Astrocyte (in vitro differentiated cells and primary cell): ENCODE measurements around the gene RAE1. TPM values are rescaled to one million over a fixed set of nuclear protein-coding genes. Genes with fewer than 3 reads are reported as not detected.
A peak's percentile ranks its signal among the peaks of the same experiment; 100 is the strongest.

Experiments
- DNase-seq: peaks from one replicate; pipeline ENCODE4 v3.0.0-alpha.2; 2010; ENCODE audit warnings: low read depth
- FAIRE-seq: peaks from 2 replicates; lab custom pipeline; 2011; peaks lifted over from hg19 to GRCh38; lab: Jason Lieb, UNC
- H2AFZ ChIP-seq: 2 replicates; pipeline ENCODE4 v1.6.0; 2012; ENCODE audit warnings: low read depth, low read length, inconsistent platforms
- H3K27ac ChIP-seq: 2 replicates; pipeline ENCODE4 v1.5.1; 2011; ENCODE audit warnings: low read depth, low read length, inconsistent platforms
- H3K27me3 ChIP-seq: 2 replicates; pipeline ENCODE4 v1.6.0; 2011; ENCODE audit warnings: low read length, inconsistent platforms; ENCODE audit not compliant: insufficient read depth
- H3K36me3 ChIP-seq: 2 replicates; pipeline ENCODE4 v1.5.1; 2011; ENCODE audit warnings: low read length, inconsistent platforms; ENCODE audit not compliant: insufficient read depth
- H3K4me1 ChIP-seq: 2 replicates; pipeline ENCODE4 v1.5.1; 2011; ENCODE audit warnings: low read length, inconsistent platforms; ENCODE audit not compliant: insufficient read depth
- H3K4me2 ChIP-seq: 2 replicates; pipeline ENCODE4 v1.6.0; 2012; ENCODE audit warnings: low read length, inconsistent platforms
- H3K4me3 ChIP-seq: 2 replicates; pipeline ENCODE4 v1.5.1; 2011; ENCODE audit warnings: low read depth, mild to moderate bottlenecking, low read length, inconsistent platforms; ENCODE audit not compliant: insufficient read depth
- H3K79me2 ChIP-seq: 2 replicates; pipeline ENCODE4 v1.6.0; 2012; ENCODE audit warnings: mild to moderate bottlenecking, low read length, inconsistent platforms; ENCODE audit not compliant: insufficient read depth
- H3K9ac ChIP-seq: 2 replicates; pipeline ENCODE4 v1.6.0; 2012; ENCODE audit warnings: mild to moderate bottlenecking, low read length, inconsistent platforms
- H3K9me3 ChIP-seq: 2 replicates; pipeline ENCODE4 v1.5.1; 2012; ENCODE audit warnings: low read depth, mild to moderate bottlenecking, low read length, inconsistent platforms; ENCODE audit not compliant: insufficient read depth
- H4K20me1 ChIP-seq: 2 replicates; pipeline ENCODE4 v1.6.0; 2012; ENCODE audit warnings: low read length, inconsistent platforms; ENCODE audit not compliant: insufficient read depth
- H3K27ac Mint-ChIP-seq: one replicate; pipeline ENCODE4 v1.8.0; 2021; ENCODE audit warnings: mild to moderate bottlenecking, mixed read lengths; ENCODE audit not compliant: unreplicated experiment
- H3K27me3 Mint-ChIP-seq: one replicate; pipeline ENCODE4 v1.8.0; 2021; ENCODE audit warnings: low read depth, mixed read lengths; ENCODE audit not compliant: unreplicated experiment
- H3K36me3 Mint-ChIP-seq: one replicate; pipeline ENCODE4 v1.8.0; 2021; ENCODE audit warnings: low read depth, mixed read lengths; ENCODE audit not compliant: unreplicated experiment
- H3K4me1 Mint-ChIP-seq: one replicate; pipeline ENCODE4 v1.8.0; 2021; ENCODE audit warnings: low read depth, mixed read lengths; ENCODE audit not compliant: unreplicated experiment
- H3K4me3 Mint-ChIP-seq: one replicate; pipeline ENCODE4 v1.8.0; 2021; ENCODE audit warnings: mild to moderate bottlenecking, moderate library complexity, mixed read lengths; ENCODE audit not compliant: unreplicated experiment
- H3K9me3 Mint-ChIP-seq: one replicate; pipeline ENCODE4 v1.8.0; 2021; ENCODE audit warnings: mild to moderate bottlenecking, mixed read lengths; ENCODE audit not compliant: unreplicated experiment
- EZH2 ChIP-seq: IDR thresholded peaks from 2 replicates; pipeline ENCODE4 v1.6.1; 2012; ENCODE audit warnings: mild to moderate bottlenecking, low read length, inconsistent platforms; ENCODE audit not compliant: insufficient read depth
- total RNA-seq: library from RNA; stranded (reverse); gene quantifications from 2 replicates; pipeline ENCODE4 v1.2.1, GENCODE V29; 2021
- TF ChIP-seq, protein P1 (sequence below): IDR thresholded peaks from 2 replicates; pipeline ENCODE4 v1.5.1; 2011; ENCODE audit warnings: low read depth, mild to moderate bottlenecking, inconsistent platforms, low read length, moderate library complexity; ENCODE audit not compliant: insufficient read depth

Gene RAE1
- total RNA-seq, 1 donor from 2014 or later, result 31.1 TPM

DNA sequence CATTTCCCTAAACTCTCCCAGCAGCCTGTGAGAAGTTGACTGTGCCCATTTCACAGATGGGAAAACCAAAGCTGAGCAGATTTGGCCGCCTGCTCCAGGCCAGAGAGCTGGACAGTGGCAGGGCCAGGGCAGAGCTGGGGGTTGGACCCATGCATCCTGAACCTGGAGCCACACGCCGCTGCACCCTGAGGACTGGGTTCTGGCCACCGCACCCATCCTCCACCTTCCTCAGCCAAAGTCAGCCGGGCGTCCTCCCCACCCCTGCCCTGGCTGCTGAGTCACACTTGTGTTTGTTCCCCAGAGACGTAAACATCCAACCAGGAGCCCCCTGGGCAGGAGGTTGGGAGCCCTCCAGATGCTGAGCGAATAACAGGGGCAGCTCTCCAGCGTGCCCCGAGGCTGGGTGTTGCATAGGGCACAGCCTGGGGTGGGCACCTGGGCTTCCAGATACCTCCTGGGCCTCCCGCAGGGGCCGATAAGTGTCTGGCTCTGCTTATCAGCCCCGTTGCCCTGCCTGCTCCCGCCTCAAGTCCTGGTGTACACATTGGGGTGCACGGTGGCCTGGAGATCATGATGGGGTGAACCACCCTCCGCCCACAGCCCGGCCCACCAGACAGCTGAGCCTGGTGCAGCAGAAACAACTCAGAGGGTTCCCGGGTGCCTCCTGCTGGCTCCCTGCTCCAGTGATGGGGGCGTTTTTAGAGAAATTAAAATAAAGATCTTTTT lies 64.0 kb downstream of the RAE1 start:
- Mint-ChIP-seq H3K36me3 (no peaks in the 10 kb centered on the region), H3K4me3 (no peak overlapping the region), H3K27me3 (peaks cover 15% of the 10 kb centered on the region), H3K27ac (no peak overlapping the region), H3K9me3 (no peaks in the 10 kb centered on the region), H3K4me1 (peaks cover 4% of the 10 kb centered on the region)
- Histone ChIP-seq H3K79me2 (no peaks in the 10 kb centered on the region), H3K27ac (no peak overlapping the region), H3K9me3 (no peaks in the 10 kb centered on the region), H3K4me1 (peaks cover 4% of the 10 kb centered on the region), H3K4me2 (no peak overlapping the region), H3K4me3 (no peak overlapping the region), H2AFZ (no peak overlapping the region), H3K36me3 (no peaks in the 10 kb centered on the region), H4K20me1 (no peaks in the 10 kb centered on the region), H3K9ac (no peak overlapping the region), H3K27me3 (peaks cover 3% of the 10 kb centered on the region)
- no peak for TF ChIP-seq EZH2
- TF ChIP-seq, protein P1, sequence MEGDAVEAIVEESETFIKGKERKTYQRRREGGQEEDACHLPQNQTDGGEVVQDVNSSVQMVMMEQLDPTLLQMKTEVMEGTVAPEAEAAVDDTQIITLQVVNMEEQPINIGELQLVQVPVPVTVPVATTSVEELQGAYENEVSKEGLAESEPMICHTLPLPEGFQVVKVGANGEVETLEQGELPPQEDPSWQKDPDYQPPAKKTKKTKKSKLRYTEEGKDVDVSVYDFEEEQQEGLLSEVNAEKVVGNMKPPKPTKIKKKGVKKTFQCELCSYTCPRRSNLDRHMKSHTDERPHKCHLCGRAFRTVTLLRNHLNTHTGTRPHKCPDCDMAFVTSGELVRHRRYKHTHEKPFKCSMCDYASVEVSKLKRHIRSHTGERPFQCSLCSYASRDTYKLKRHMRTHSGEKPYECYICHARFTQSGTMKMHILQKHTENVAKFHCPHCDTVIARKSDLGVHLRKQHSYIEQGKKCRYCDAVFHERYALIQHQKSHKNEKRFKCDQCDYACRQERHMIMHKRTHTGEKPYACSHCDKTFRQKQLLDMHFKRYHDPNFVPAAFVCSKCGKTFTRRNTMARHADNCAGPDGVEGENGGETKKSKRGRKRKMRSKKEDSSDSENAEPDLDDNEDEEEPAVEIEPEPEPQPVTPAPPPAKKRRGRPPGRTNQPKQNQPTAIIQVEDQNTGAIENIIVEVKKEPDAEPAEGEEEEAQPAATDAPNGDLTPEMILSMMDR, result no peak
- FAIRE-seq (no peak), DNase-seq (no peak)

DNA sequence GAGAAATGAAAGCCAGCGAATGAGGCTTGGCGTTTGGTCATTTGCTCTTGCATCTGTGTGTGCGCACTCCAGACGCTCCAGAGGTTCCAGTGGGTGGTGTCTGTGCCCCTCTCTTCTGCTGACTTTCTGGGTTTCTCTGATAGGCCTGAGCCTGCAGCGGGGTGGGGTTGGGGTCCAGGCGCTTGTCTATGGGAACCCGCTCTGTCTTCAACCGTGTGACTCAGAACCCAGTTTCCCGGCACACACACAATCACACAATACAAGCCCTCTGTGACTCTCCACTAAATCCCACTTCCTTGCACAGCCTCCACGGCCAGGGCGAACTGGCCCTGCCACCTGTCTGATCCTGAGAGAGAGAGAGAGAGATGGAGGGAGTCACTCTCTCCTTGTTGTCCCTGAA lies 64.7 kb downstream of the RAE1 start:
- H3K4me1 ChIP-seq, result peaks cover 4% of the 10 kb centered on the region
- DNase-seq (no peak), FAIRE-seq (no peak)
- Mint-ChIP-seq H3K9me3 (no peaks in the 10 kb centered on the region), H3K36me3 (no peaks in the 10 kb centered on the region), H3K4me3 (peak overlapping the region; percentile 27), H3K27me3 (peaks cover 15% of the 10 kb centered on the region), H3K27ac (no peak overlapping the region), H3K4me1 (peaks cover 4% of the 10 kb centered on the region)
- no peak overlapping the region for H2AFZ ChIP-seq
- H3K27me3 ChIP-seq, result peaks cover 7% of the 10 kb centered on the region
- TF ChIP-seq, protein P1, result no peak
- TF ChIP-seq EZH2, result no peak
- no peaks in the 10 kb centered on the region for H4K20me1 ChIP-seq
- H3K9me3 ChIP-seq, result no peaks in the 10 kb centered on the region
- no peak overlapping the region for H3K4me2 ChIP-seq
- H3K27ac ChIP-seq, result no peak overlapping the region
- no peak overlapping the region for H3K4me3 ChIP-seq
- H3K36me3 ChIP-seq, result no peaks in the 10 kb centered on the region
- no peak overlapping the region for H3K9ac ChIP-seq
- no peaks in the 10 kb centered on the region for H3K79me2 ChIP-seq
